Smooth muscle cell (in vitro differentiated cells): ENCODE measurements around the gene FAR2. TPM values are rescaled to one million over a fixed set of nuclear protein-coding genes. Genes with fewer than 3 reads are reported as not detected.

Experiments used
- DNase-seq: peaks from one replicate; lab custom pipeline; 2025; ENCODE audit not compliant: unreplicated experiment; lab: John Stamatoyannopoulos, UW
- H2AFZ ChIP-seq: fragments of 200-600 bp; sonication (generic); 2 replicates; pipeline ENCODE4 v1.6.0; 2016; ENCODE audit warnings: antibody characterized with exemption, low read depth, mild to moderate bottlenecking
- H3F3A ChIP-seq: fragments of 200-600 bp; sonication (generic); 2 replicates; pipeline ENCODE4 v1.6.0; 2017; ENCODE audit warnings: antibody characterized with exemption, low read depth
- H3K27ac ChIP-seq: fragments of 200-600 bp; sonication (generic); 2 replicates; pipeline ENCODE4 v1.5.1; 2016; ENCODE audit warnings: low read depth, mild to moderate bottlenecking
- H3K27me3 ChIP-seq: fragments of 200-600 bp; sonication (generic); 2 replicates; pipeline ENCODE4 v1.6.1; 2016; ENCODE audit warnings: low read depth, mild to moderate bottlenecking
- H3K36me3 ChIP-seq: fragments of 200-600 bp; sonication (generic); 2 replicates; pipeline ENCODE4 v1.5.1; 2016; ENCODE audit warnings: low read depth
- H3K4me1 ChIP-seq: fragments of 200-600 bp; sonication (generic); 2 replicates; pipeline ENCODE4 v1.5.1; 2016; ENCODE audit warnings: low read depth
- H3K4me2 ChIP-seq: fragments of 200-600 bp; sonication (generic); 2 replicates; pipeline ENCODE4 v1.6.0; 2016; ENCODE audit warnings: mild to moderate bottlenecking
- H3K4me3 ChIP-seq: fragments of 200-600 bp; sonication (generic); 2 replicates; pipeline ENCODE4 v1.5.1; 2016; ENCODE audit warnings: mild to moderate bottlenecking
- H3K79me2 ChIP-seq: fragments of 200-600 bp; sonication (generic); 2 replicates; pipeline ENCODE4 v1.6.0; 2016; ENCODE audit warnings: low read depth, mild to moderate bottlenecking
- H3K9ac ChIP-seq: fragments of 200-600 bp; sonication (generic); 2 replicates; pipeline ENCODE4 v1.6.0; 2016; ENCODE audit warnings: low read depth
- H3K9me3 ChIP-seq: fragments of 200-600 bp; sonication (generic); replicated peaks from 2 replicates; pipeline ENCODE4 v1.5.1; 2016; ENCODE audit warnings: low read depth
- H4K20me1 ChIP-seq: fragments of 200-600 bp; sonication (generic); 2 replicates; pipeline ENCODE4 v1.6.0; 2016; ENCODE audit warnings: low read depth
- CTCF ChIP-seq: fragments of 200-600 bp; sonication (generic); IDR thresholded peaks from 2 replicates; pipeline ENCODE4 v1.5.1; 2017; ENCODE audit warnings: borderline replicate concordance, mild to moderate bottlenecking, antibody characterized with exemption; ENCODE audit not compliant: insufficient read depth, poor library complexity, severe bottlenecking
- WGBS: methylation state at CpG from one replicate; pipeline ENCODE4 v1.1.7; 2016; ENCODE audit warnings: low lambda C conversion rate; 5-methylcytosine and 5-hydroxymethylcytosine counted together
- polyA plus RNA-seq: library from polyadenylated mRNA; unstranded; fragments of >200 nt; fragmentation: Nextera tagmentation; extraction: Ambion mirVana; gene quantifications from 2 replicates; pipeline ENCODE4 v1.2.1, GENCODE V29; 2016
- total RNA-seq: library from RNA; depleted of rRNA; stranded (reverse); fragments of >200 nt; gene quantifications from 2 replicates; pipeline ENCODE4 v1.2.3, GENCODE V29; 2014

Gene FAR2
- total and polyA plus RNA-seq, 2 experiments from 2014 or later, result 1.5 to 8.5 TPM

GRCh38 chr12:29329411-29329810 is 180.3 kb downstream of the FAR2 start:
- H3K4me3 ChIP-seq, result no peak overlapping the region

GRCh38 chr12:29333178-29333577 is 184.1 kb downstream of the FAR2 start:
- Histone ChIP-seq H3F3A (no peaks in the 10 kb centered on the region), H3K27ac (no peak overlapping the region), H3K27me3 (no peaks in the 10 kb centered on the region), H3K4me2 (no peak overlapping the region), H3K36me3 (no peaks in the 10 kb centered on the region), H3K9ac (no peak overlapping the region), H3K9me3 (no peaks in the 10 kb centered on the region), H3K79me2 (no peaks in the 10 kb centered on the region), H3K4me3 (no peak overlapping the region), H4K20me1 (no peaks in the 10 kb centered on the region), H2AFZ (no peak overlapping the region), H3K4me1 (no peaks in the 10 kb centered on the region)
- 0% methylated on average over 1 of the region's 1 CpG for WGBS
- TF ChIP-seq CTCF, result no peak
- no peak for DNase-seq

More at GRCh38 chr12:29329411-29329810, 180.3 kb downstream of the FAR2 start:
- no peak overlapping the region for H2AFZ ChIP-seq
- H3K9ac ChIP-seq, result no peak overlapping the region
- WGBS, result 92% methylated on average over 1 of the region's 1 CpG
- no peaks in the 10 kb centered on the region for H3F3A ChIP-seq
- no peaks in the 10 kb centered on the region for H3K9me3 ChIP-seq
- H3K36me3 ChIP-seq, result no peaks in the 10 kb centered on the region
- H4K20me1 ChIP-seq, result no peaks in the 10 kb centered on the region
- no peak for TF ChIP-seq CTCF
- DNase-seq, result no peak
- H3K27me3 ChIP-seq, result no peaks in the 10 kb centered on the region
- no peak overlapping the region for H3K4me2 ChIP-seq
- H3K4me1 ChIP-seq, result no peaks in the 10 kb centered on the region
- no peak overlapping the region for H3K27ac ChIP-seq
- no peaks in the 10 kb centered on the region for H3K79me2 ChIP-seq

GRCh38 chr12:29334937-29335336 is 185.9 kb downstream of the FAR2 start:
- Histone ChIP-seq H3K4me3 (no peak overlapping the region), H3K4me1 (no peaks in the 10 kb centered on the region), H4K20me1 (no peaks in the 10 kb centered on the region), H3K27ac (peak overlapping the region; percentile 26), H3K4me2 (no peak overlapping the region), H3K36me3 (peaks cover 4% of the 10 kb centered on the region), H3K9me3 (no peaks in the 10 kb centered on the region), H3K27me3 (no peaks in the 10 kb centered on the region), H2AFZ (no peak overlapping the region), H3K79me2 (no peaks in the 10 kb centered on the region), H3F3A (no peaks in the 10 kb centered on the region), H3K9ac (no peak overlapping the region)
- no peak for TF ChIP-seq CTCF
- 98% methylated on average over 2 of the region's 2 CpGs for WGBS
- DNase-seq, result no peak

GRCh38 chr12:29337325-29337724 is 188.2 kb downstream of the FAR2 start:
- Histone ChIP-seq H3K27me3 (no peaks in the 10 kb centered on the region), H3K9me3 (no peaks in the 10 kb centered on the region), H3K79me2 (no peaks in the 10 kb centered on the region), H3K4me1 (no peaks in the 10 kb centered on the region), H2AFZ (no peak overlapping the region), H3K4me3 (no peak overlapping the region), H3K36me3 (peaks cover 9% of the 10 kb centered on the region), H3F3A (no peaks in the 10 kb centered on the region), H4K20me1 (no peaks in the 10 kb centered on the region), H3K4me2 (no peak overlapping the region), H3K27ac (no peak overlapping the region), H3K9ac (no peak overlapping the region)
- TF ChIP-seq CTCF, result no peak
- WGBS, result 95% methylated on average over 1 of the region's 1 CpG
- no peak for DNase-seq
